ENCODE measurements around the gene SH2D6. TPM values are rescaled to one million over a fixed set of nuclear protein-coding genes. Genes with fewer than 3 reads are reported as not detected.

SH2D6 gene
- total and polyA plus RNA-seq, 2 of the 8 experiments (the other 6 are each of a cell fraction or from before 2014, with no cell fraction given): 0.42 TPM; not detected in 1

DNA sequence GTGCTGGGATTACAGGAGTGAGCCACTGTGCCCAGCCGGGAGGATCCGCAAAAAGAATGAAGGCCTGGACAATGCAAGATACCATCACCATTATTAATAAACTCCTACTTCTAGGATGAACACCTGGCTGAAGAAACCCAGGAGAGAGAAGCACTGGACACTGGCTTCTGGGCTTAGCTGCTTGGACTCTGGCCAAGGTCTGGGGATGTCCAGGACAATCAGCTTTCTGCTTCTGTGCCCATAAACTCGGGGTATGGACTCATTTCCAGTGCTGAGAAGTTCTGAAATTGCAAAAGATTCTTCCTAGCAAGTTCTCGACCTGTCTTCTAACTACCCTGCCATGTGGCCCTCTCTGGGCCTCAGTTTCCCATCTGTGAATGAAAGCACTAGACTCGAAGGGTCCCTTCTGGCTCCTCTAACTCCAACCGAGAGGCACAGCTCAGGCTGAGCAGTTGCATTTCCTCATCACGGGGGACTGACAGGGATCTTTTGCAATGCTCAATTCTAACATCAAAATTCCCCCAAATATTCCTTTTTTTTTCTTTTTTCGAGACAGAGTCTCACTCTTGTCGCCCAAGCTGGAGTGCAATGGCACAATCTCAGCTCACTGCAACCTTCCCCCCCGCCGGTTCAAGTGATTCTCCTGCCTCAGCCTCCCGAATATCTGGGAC lies 2.4 kb upstream of the SH2D6 start:
- no peaks in the 10 kb centered on the region for H3K36me3 ChIP-seq (ENCODE audit: control insufficient read depth in 2 of 4, insufficient read depth in 4 of 4, low read length in 3 of 4)
- no peak overlapping the region for H3K56ac ChIP-seq (replicated peaks; ENCODE audit: insufficient read length, low read depth, low read length)
- no peak overlapping the region for H3K9ac ChIP-seq (replicated peaks in 1 of 4; ENCODE audit: extremely low read depth in 1 of 4, low read depth in 3 of 4, low read length in 3 of 4)
- H4K91ac ChIP-seq (replicated peaks; ENCODE audit: insufficient read length, low read length): no peak overlapping the region
- no peaks in the 10 kb centered on the region for H4K20me1 ChIP-seq (replicated peaks in 1 of 2; ENCODE audit: control insufficient read depth in 1 of 2, insufficient read depth in 2 of 2, low read length in 2 of 2)
- peaks cover 3% of the 10 kb centered on the region for H3K79me1 ChIP-seq (ENCODE audit: low read depth, low read length)
- ChIA-PET CTCF (ENCODE audit: partially characterized antibody) (interaction anchor here (0.9 to 2.5 kb wide), 4 partner anchors 15 to 291 kb away, joined by 3 to 11 read pairs (median 7); no protein-coding TSS in a partner anchor), POLR2A (ENCODE audit: partially characterized antibody) (interaction anchor here (0.7 to 55.3 kb wide), 5 partner anchors 17 to 165 kb away, joined by 3 to 1889 read pairs (median 5); partner anchors contain the start of genes ELMOD3, GGCX and MAT2A)
- H3K4ac ChIP-seq (replicated peaks; ENCODE audit: insufficient read length, low read depth, low read length): no peak overlapping the region
- H3K9me3 ChIP-seq (ENCODE audit: insufficient read depth in 2 of 2, low read depth in 1 of 2, low read length in 1 of 2): no peaks in the 10 kb centered on the region
- TF ChIP-seq PHF8 (conservative IDR thresholded peaks at IDR 0.05; ENCODE audit: low read depth, low read length): no peak
- no peak overlapping the region for H2AK5ac ChIP-seq (ENCODE audit: low read depth, low read length)
- H4K8ac ChIP-seq (ENCODE audit: extremely low read depth, insufficient read depth, low read length): no peak overlapping the region
- no peak overlapping the region for H2AFZ ChIP-seq (ENCODE audit: low read length)
- H2BK120ac ChIP-seq (replicated peaks; ENCODE audit: low read depth, low read length): no peak overlapping the region
- no peak overlapping the region for H2BK20ac ChIP-seq (ENCODE audit: low read length)
- no peak overlapping the region for H3K4me3 ChIP-seq (ENCODE audit: extremely low read depth in 1 of 4, insufficient read depth in 2 of 4, low read depth in 3 of 4, low read length in 4 of 4)
- H3K18ac ChIP-seq (ENCODE audit: extremely low read depth, low read length): no peak overlapping the region
- FAIRE-seq (no peak), DNase-seq (ENCODE audit: low read depth in 1 of 2, low spot score in 2 of 2) (no peak)
- H2BK5ac ChIP-seq (ENCODE audit: low read depth, low read length): no peak overlapping the region
- H3K27ac ChIP-seq (ENCODE audit: low read depth, low read length): no peak overlapping the region
- whole genome bisulfite sequencing, 2 experiments (ENCODE audit: extremely low coverage in 1 of 2, insufficient coverage in 1 of 2, insufficient read length in 1 of 2, insufficient replicate concordance in 2 of 2, low coverage in 1 of 2, low lambda C conversion rate in 2 of 2, missing lambda C conversion rate in 1 of 2): 80% methylated on average over 12 of the region's 12 CpGs; no CpG with 5 or more reads in 1 of the 2 experiments
- peaks cover 0 to 18% (median 13%) of the 10 kb centered on the region in 4 experiments; a peak in 6 of 7 replicates for H3K4me1 ChIP-seq (replicated peaks in 1 of 4; ENCODE audit: control insufficient read depth in 3 of 4, insufficient read depth in 4 of 4, low read length in 3 of 4)
- no peak overlapping the region for H3K14ac ChIP-seq (ENCODE audit: insufficient read length)
- H2BK12ac ChIP-seq (ENCODE audit: low read depth, low read length): no peak overlapping the region
- H4K5ac ChIP-seq (ENCODE audit: insufficient read length, low read depth, low read length): no peak overlapping the region
- peaks cover 5% of the 10 kb centered on the region; the same call in 1 of the 2 replicates for H3K23me2 ChIP-seq (ENCODE audit: low read depth, low read length)
- H2BK15ac ChIP-seq (ENCODE audit: low read length): no peak overlapping the region
- H3K79me2 ChIP-seq (ENCODE audit: control insufficient read depth in 1 of 2, insufficient read depth in 2 of 2, low read length in 2 of 2): no peaks in the 10 kb centered on the region
- no peak overlapping the region for H3K4me2 ChIP-seq (ENCODE audit: insufficient read depth in 1 of 2, low read depth in 2 of 2, low read length in 2 of 2)
- H3K23ac ChIP-seq (ENCODE audit: insufficient read length): no peak overlapping the region
- H3K27me3 ChIP-seq (replicated peaks in 1 of 4; ENCODE audit: control insufficient read depth in 3 of 4, extremely low read depth in 1 of 4, insufficient read depth in 3 of 4, low read length in 3 of 4): peaks cover 0 to 3% (median 1%) of the 10 kb centered on the region in 4 experiments; a peak in 1 of 7 replicates

Data from H1 (cell line).